Naive thymus-derived CD8-positive, alpha-beta T cell (primary cell): ENCODE results near the gene RPL22. TPM values are rescaled to one million over a fixed set of nuclear protein-coding genes. Genes with fewer than 3 reads are reported as not detected.
A peak's percentile ranks its signal among the peaks of the same experiment; 100 is the strongest.

ENCODE experiments used
- ATAC-seq, 2 donors: fragments of 150-1000 bp; cut with Tn5 transposase in 1 of 2; sonication (Bioruptor Pico), chemical (Tn5 transposase) in 1 of 2; 1 replicate in 1 of 2; 2 replicates in 1 of 2; pipeline ENCODE4 v1.10.0; 2021; ENCODE audit warnings: mild to moderate bottlenecking in 2 of 2, moderate library complexity in 2 of 2
- POLR2A ChIA-PET: fragments of 350-600 bp; sonication (Branson Sonifier 250); formaldehyde crosslinking; loops from one replicate; lab custom pipeline; 2021; ENCODE audit warnings: antibody characterized with exemption; lab: Charles Lee
- DNase-seq, 10 donors: peaks; one replicate each; pipeline versions ENCODE4 v3.0.0 to v3.0.0-alpha.2; 2020 to 2022
- H3K27ac Mint-ChIP-seq, 10 donors: one replicate each; pipeline ENCODE4 v1.8.0; 2020 to 2022; ENCODE audit warnings: mild to moderate bottlenecking in 10 of 10, mixed read lengths in 10 of 10, moderate library complexity in 4 of 10, inconsistent platforms in 1 of 10
- H3K27me3 Mint-ChIP-seq, 5 donors: one replicate each; pipeline ENCODE4 v1.8.0; 2021 to 2022; ENCODE audit warnings: mixed read lengths in 5 of 5
- H3K36me3 Mint-ChIP-seq, 3 donors: one replicate each; pipeline ENCODE4 v1.8.0; 2020 to 2022; ENCODE audit warnings: mixed read lengths in 3 of 3, mild to moderate bottlenecking in 2 of 3, inconsistent platforms in 1 of 3
- H3K4me1 Mint-ChIP-seq, 4 donors: one replicate each; pipeline ENCODE4 v1.8.0; 2021 to 2022; ENCODE audit warnings: mixed read lengths in 4 of 4
- H3K4me3 Mint-ChIP-seq, 10 donors: one replicate each; pipeline ENCODE4 v1.8.0; 2020 to 2022; ENCODE audit warnings: mild to moderate bottlenecking in 10 of 10, mixed read lengths in 10 of 10, moderate library complexity in 6 of 10, inconsistent platforms in 1 of 10
- H3K9me3 Mint-ChIP-seq, 9 donors: one replicate each; pipeline ENCODE4 v1.8.0; 2020 to 2022; ENCODE audit warnings: mixed read lengths in 9 of 9, mild to moderate bottlenecking in 3 of 9, inconsistent platforms in 1 of 9, moderate library complexity in 1 of 9
- polyA plus RNA-seq, 3 donors: library from polyadenylated mRNA; unstranded; fragments of 300-500 nt; fragmentation: Illumina TruSeq; gene quantifications; one replicate each; pipeline ENCODE4 v1.2.3, GENCODE V29; 2021
- total RNA-seq, 8 experiments: library from RNA in 2 of 8; stranded (reverse) in 2 of 8; gene quantifications; one replicate each; pipeline ENCODE4 v1.2.3 and lab custom pipeline; 2021 to 2026

The RPL22 gene
- 100 to 1,000 TPM; 577 to 597 TPM for total RNA-seq
- polyA plus RNA-seq, result 100 to 1,000 TPM; 291 to 370 (median 306) TPM
- 152 to 208 (median 164) reads per million in 6 experiments for total RNA-seq (lab: John Stamatoyannopoulos, UW)

GRCh38 chr1:6199298-6200187 is at the start of gene RPL22:
TSS of gene RPL22 (minus strand) at chr1:6199595. CDS start at chr1:6199573, 22 bp downstream.
- Mint-ChIP-seq H3K9me3 (no peaks in the 10 kb centered on the region), H3K4me3 (peak within 1 kb of the TSS; percentile 84 to 98 (median 92)), H3K4me1 (peaks cover 19 to 58% (median 44%) of the 10 kb centered on the region in 4 donors), H3K36me3 (peaks cover 7 to 29% (median 11%) of the 10 kb centered on the region in 3 donors), H3K27me3 (peaks cover 0 to under 1% (median 0%) of the 10 kb centered on the region in 5 donors), H3K27ac (peak within 1 kb of the TSS; percentile 87 to 99 (median 95))
- POLR2A ChIA-PET, result interaction anchor here (0.7 to 2.0 kb wide), 6 partner anchors 7 to 207 kb away, joined by 3 to 7 read pairs (median 4); partner anchors contain the start of genes ICMT and NPHP4
- DNase-seq (peak; percentile 86 to 98 (median 94)), ATAC-seq (peak; percentile 97)

DNA sequence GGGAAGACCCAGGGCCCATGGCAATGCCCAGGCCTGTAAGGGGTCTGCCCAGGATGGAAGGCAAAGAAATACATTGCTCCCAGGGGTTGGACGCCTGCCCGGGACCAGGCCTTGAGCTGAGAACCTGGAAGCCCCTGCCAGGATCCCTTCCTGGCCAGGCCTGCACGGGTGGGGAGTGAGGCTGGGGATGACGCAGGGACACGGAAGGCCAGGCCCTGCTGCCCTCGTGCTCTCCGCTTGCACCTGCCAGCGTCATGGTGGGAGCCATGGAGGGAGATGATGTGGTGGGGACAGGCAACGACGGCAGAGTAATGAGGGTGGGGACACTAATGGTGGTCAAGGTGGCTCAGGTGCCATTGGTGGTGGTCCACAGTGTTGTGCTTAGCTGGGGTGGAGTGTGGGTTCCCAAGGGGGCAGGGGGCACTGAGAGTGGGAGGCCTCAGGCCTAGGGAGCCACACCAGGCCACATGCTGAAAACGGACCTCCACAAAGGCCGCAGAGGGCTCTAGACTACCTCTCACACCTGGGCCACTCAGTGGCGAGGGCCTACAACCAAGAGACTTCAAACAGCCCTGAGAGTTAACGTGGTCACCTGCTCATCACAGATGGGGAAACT is 48.9 kb upstream of the RPL22 start:
- no peak for DNase-seq
- peaks cover 10 to 64% (median 24%) of the 10 kb centered on the region in 5 donors for H3K27me3 Mint-ChIP-seq

DNA sequence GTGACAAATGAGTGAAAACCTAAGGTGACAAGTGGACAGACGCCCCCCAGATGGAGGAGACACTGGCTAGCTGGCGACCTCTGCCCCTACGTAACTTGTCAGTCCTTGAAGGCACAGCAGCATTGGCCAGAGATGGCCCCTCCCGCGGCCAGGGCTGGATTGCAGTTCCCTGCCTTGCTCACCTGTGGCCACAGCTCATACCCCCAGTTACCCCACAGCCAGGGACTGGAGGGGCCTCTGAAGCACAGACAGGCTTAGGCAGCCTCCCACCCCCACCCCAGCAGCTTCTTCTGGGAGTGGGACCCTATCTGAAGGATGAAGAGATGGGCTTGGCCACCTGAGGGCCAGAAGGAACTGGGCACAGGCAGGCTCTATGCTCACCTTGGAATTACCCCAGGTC is 48.3 kb upstream of the RPL22 start:
- DNase-seq (no peak), ATAC-seq (no peak)
- H3K4me1 Mint-ChIP-seq, result peaks cover 3 to 13% (median 11%) of the 10 kb centered on the region in 4 donors
- H3K36me3 Mint-ChIP-seq, result peaks cover 0 to 3% (median 2%) of the 10 kb centered on the region in 3 donors
- POLR2A ChIA-PET, result interaction anchor here (0.5 kb wide), 1 partner anchor 45 kb away, joined by 3 read pairs; no protein-coding TSS in a partner anchor
- H3K4me3 Mint-ChIP-seq, result peak overlapping the region in 1 of 10 donors; percentile 45
- H3K27me3 Mint-ChIP-seq, result peaks cover 10 to 68% (median 24%) of the 10 kb centered on the region in 5 donors
- H3K27ac Mint-ChIP-seq, result no peak overlapping the region
- H3K9me3 Mint-ChIP-seq, result no peaks in the 10 kb centered on the region

More for the DNA sequence above, 48.9 kb upstream of the RPL22 start:
- POLR2A ChIA-PET, result interaction anchor here (0.5 kb wide), 1 partner anchor 45 kb away, joined by 3 read pairs; no protein-coding TSS in a partner anchor
- Mint-ChIP-seq H3K4me1 (peaks cover 3 to 13% (median 11%) of the 10 kb centered on the region in 4 donors), H3K9me3 (no peaks in the 10 kb centered on the region), H3K4me3 (peak overlapping the region in 4 of 10 donors; percentile 11 to 32 (median 20)), H3K27ac (no peak overlapping the region), H3K36me3 (peaks cover 0 to 3% (median 2%) of the 10 kb centered on the region in 3 donors)
- ATAC-seq, result no peak

- peaks cover 10 to 65% (median 24%) of the 10 kb centered on the region in 5 donors for H3K27me3 Mint-ChIP-seq
- ATAC-seq (peak; percentile 76 to 79), DNase-seq (peak; percentile 63 to 87 (median 78))
- POLR2A ChIA-PET, result interaction anchor here (0.8 to 1.0 kb wide), 2 partner anchors 14 to 147 kb away, joined by 3 to 4 read pairs; partner anchors contain the start of genes ACOT7 and GPR153
- peak overlapping the region in 1 of 10 donors; percentile 92 for H3K27ac Mint-ChIP-seq
- peak overlapping the region in 8 of 10 donors; percentile 60 to 80 (median 70) for H3K4me3 Mint-ChIP-seq
- peaks cover 3 to 14% (median 12%) of the 10 kb centered on the region in 4 donors for H3K4me1 Mint-ChIP-seq
- H3K9me3 Mint-ChIP-seq, result no peaks in the 10 kb centered on the region
- peaks cover 0 to 3% (median 2%) of the 10 kb centered on the region in 3 donors for H3K36me3 Mint-ChIP-seq
Measured at GRCh38 chr1:6246497-6247467, 47.4 kb upstream of the RPL22 start.

DNA sequence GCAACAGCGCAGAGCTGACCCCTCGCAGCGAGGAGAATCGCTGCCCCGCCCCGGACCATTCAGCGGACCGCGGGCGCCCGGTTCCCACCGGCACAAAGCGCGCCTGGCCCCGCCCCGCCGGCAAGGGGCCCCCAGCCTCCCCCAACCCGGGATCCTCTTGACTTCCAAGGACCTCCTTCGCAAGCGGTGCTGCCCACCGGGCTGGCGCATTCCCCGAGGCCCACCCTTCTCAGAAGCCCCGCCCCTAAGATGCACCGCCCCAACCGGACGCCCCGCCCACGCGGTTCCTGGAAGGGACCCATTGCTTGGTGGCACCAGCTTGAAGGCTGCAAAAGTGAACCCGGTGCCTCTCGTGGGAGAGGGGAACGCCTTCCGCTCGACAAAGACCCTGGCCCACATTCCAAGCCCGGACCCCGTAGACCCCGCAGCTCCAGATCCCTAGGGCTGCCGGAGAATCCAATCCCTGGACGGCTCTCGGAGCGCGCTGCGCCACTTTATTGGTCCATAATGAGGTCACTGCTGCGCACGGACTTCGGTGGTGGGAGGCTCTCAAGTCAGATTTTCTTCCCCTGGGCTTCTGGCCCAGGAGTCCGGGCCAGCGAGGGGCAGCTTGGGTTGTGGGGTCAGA is 46.6 kb upstream of the RPL22 start:
- POLR2A ChIA-PET, result interaction anchor here (0.8 to 1.0 kb wide), 2 partner anchors 14 to 148 kb away, joined by 3 to 4 read pairs; partner anchors contain the start of genes ACOT7 and GPR153
- Mint-ChIP-seq H3K9me3 (peaks cover 0 to 3% (median 0%) of the 10 kb centered on the region in 9 donors), H3K4me3 (peak overlapping the region in 3 of 10 donors; percentile 20 to 74 (median 64)), H3K4me1 (peaks cover 9 to 21% (median 18%) of the 10 kb centered on the region in 4 donors), H3K36me3 (peaks cover 0 to 4% (median 2%) of the 10 kb centered on the region in 3 donors), H3K27me3 (peaks cover 18 to 68% (median 29%) of the 10 kb centered on the region in 5 donors), H3K27ac (peak overlapping the region in 1 of 10 donors; percentile 92)
- ATAC-seq (no peak), DNase-seq (peak in 9 of 10 donors; percentile 15 to 75 (median 34))

DNA sequence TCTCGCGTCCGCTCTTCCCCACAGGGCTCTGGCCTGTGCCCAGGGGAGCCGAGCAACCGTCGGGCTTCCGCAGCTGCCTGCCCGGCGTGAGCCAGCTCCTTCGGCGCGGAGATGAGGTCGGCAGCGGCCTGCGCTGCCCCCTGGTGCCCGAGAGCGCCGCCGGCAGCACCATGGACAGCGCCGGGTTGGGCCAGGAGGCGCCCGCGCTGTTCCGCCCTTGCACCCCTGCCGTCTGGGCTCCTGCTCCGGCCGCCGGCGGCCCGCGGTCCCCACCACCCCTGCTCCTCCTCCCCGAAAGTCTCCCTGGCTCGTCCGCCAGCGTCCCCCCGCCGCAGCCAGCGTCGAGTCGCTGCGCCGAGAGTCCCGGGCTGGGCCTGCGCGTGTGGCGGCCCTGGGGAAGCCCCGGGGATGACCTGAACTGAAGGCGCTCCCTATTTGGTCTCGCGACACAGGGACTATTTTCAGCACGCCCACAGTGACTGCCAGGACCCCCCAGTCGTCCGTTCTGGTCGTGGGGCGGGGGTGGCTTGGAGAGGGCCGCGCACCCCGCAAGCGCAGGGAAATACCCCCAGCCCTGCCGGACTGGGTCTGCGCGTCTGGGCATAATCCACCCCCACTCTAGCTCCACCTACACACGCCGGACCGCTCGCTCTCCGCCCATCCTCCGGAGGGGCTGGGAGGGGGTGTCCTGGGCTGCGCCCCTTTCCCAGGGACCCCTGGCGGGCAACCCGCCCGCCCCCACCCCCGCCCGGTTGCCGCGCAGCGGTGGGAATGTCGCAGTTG is 45.9 kb upstream of the RPL22 start:
- Mint-ChIP-seq H3K27me3 (peaks cover 20 to 66% (median 29%) of the 10 kb centered on the region in 5 donors), H3K9me3 (peaks cover 0 to 3% (median 0%) of the 10 kb centered on the region in 9 donors), H3K4me3 (peak overlapping the region in 2 of 10 donors; percentile 7 to 64), H3K27ac (no peak overlapping the region), H3K4me1 (peaks cover 9 to 21% (median 18%) of the 10 kb centered on the region in 4 donors), H3K36me3 (peaks cover 0 to 4% (median 2%) of the 10 kb centered on the region in 3 donors)
- ATAC-seq (peak; percentile 75 to 84), DNase-seq (peak; percentile 60 to 90 (median 76))
- POLR2A ChIA-PET, result interaction anchor here (1.0 kb wide), 1 partner anchor 149 kb away, joined by 3 read pairs; the partner anchor contains the start of gene ACOT7

- ATAC-seq (no peak), DNase-seq (no peak)
- H3K4me1 Mint-ChIP-seq, result peaks cover 9 to 21% (median 18%) of the 10 kb centered on the region in 4 donors
- peaks cover 22 to 69% (median 32%) of the 10 kb centered on the region in 5 donors for H3K27me3 Mint-ChIP-seq
- POLR2A ChIA-PET, result no interaction called here
- H3K4me3 Mint-ChIP-seq, result peak overlapping the region in 1 of 10 donors; percentile 48
- peaks cover 0 to 4% (median 2%) of the 10 kb centered on the region in 3 donors for H3K36me3 Mint-ChIP-seq
- peak overlapping the region in 1 of 10 donors; percentile 29 for H3K27ac Mint-ChIP-seq
- H3K9me3 Mint-ChIP-seq, result peaks cover 0 to 3% (median 0%) of the 10 kb centered on the region in 9 donors
Measured at GRCh38 chr1:6244401-6245049, 45.1 kb upstream of the RPL22 start.

GRCh38 chr1:6243993-6244392 is 44.6 kb upstream of the RPL22 start, which contains the start of gene HES3:
TSS of gene HES3 (plus strand) at chr1:6244179. CDS start at chr1:6244366, 187 bp downstream.
- H3K9me3 Mint-ChIP-seq, result peaks cover 0 to 3% (median 0%) of the 10 kb centered on the region in 9 donors
- peaks cover 0 to 4% (median 2%) of the 10 kb centered on the region in 3 donors for H3K36me3 Mint-ChIP-seq
- POLR2A ChIA-PET, result no interaction called here
- peaks cover 24 to 74% (median 37%) of the 10 kb centered on the region in 5 donors for H3K27me3 Mint-ChIP-seq
- DNase-seq (no peak), ATAC-seq (no peak)
- peak within 1 kb of the TSS in 1 of 10 donors; percentile 29 for H3K27ac Mint-ChIP-seq
- H3K4me3 Mint-ChIP-seq, result peak within 1 kb of the TSS in 1 of 10 donors; percentile 48
- peaks cover 9 to 21% (median 18%) of the 10 kb centered on the region in 4 donors for H3K4me1 Mint-ChIP-seq

- Mint-ChIP-seq H3K27ac (no peak overlapping the region), H3K27me3 (peaks cover 26 to 74% (median 37%) of the 10 kb centered on the region in 5 donors), H3K36me3 (peaks cover 0 to 4% (median 2%) of the 10 kb centered on the region in 3 donors), H3K9me3 (peaks cover 0 to 3% (median 0%) of the 10 kb centered on the region in 9 donors), H3K4me3 (no peak overlapping the region), H3K4me1 (peaks cover 9 to 18% (median 16%) of the 10 kb centered on the region in 4 donors)
- POLR2A ChIA-PET, result no interaction called here
- no peak for ATAC-seq
- DNase-seq, result no peak
Measured at GRCh38 chr1:6243053-6243834, 43.8 kb upstream of the RPL22 start.
